Measurements from ENCODE around the gene FHIT.

Gene FHIT

GRCh38 chr3:60206206-60206605 lies 1045.0 kb downstream of the FHIT start:
- Histone ChIP-seq H3K9me3 (ENCODE audit: control insufficient read depth, insufficient read depth, low read length) (no peaks in the 10 kb centered on the region), H3K9ac (ENCODE audit: low read depth, low read length) (no peak overlapping the region), H3K4me1 (ENCODE audit: control insufficient read depth, insufficient read depth, low read length) (no peaks in the 10 kb centered on the region), H3K27me3 (ENCODE audit: control insufficient read depth, insufficient read depth, low read length) (no peaks in the 10 kb centered on the region), H3K36me3 (ENCODE audit: control insufficient read depth, insufficient read depth, low read length) (no peaks in the 10 kb centered on the region), H3K4me3 (ENCODE audit: low read depth, low read length) (no peak overlapping the region)

GRCh38 chr3:60202052-60202726 lies 1049.1 kb downstream of the FHIT start:
- H3K4me1 ChIP-seq (ENCODE audit: control insufficient read depth, insufficient read depth, low read length) = no peaks in the 10 kb centered on the region
- no peaks in the 10 kb centered on the region for H3K36me3 ChIP-seq (ENCODE audit: control insufficient read depth, insufficient read depth, low read length)
- no peak overlapping the region for H3K9ac ChIP-seq (ENCODE audit: low read depth, low read length)

GRCh38 chr3:60199306-60199705 lies 1051.9 kb downstream of the FHIT start:
- no peaks in the 10 kb centered on the region for H3K9me3 ChIP-seq (ENCODE audit: control insufficient read depth, insufficient read depth, low read length)
- H3K36me3 ChIP-seq (ENCODE audit: control insufficient read depth, insufficient read depth, low read length) = no peaks in the 10 kb centered on the region
- H3K4me3 ChIP-seq (ENCODE audit: low read depth, low read length) = no peak overlapping the region
- no peak overlapping the region for H3K9ac ChIP-seq (ENCODE audit: low read depth, low read length)
- H3K4me1 ChIP-seq (ENCODE audit: control insufficient read depth, insufficient read depth, low read length) = no peaks in the 10 kb centered on the region
- H3K27me3 ChIP-seq (ENCODE audit: control insufficient read depth, insufficient read depth, low read length) = no peaks in the 10 kb centered on the region

More at GRCh38 chr3:60202052-60202726, 1049.1 kb downstream of the FHIT start:
- Histone ChIP-seq H3K9me3 (ENCODE audit: control insufficient read depth, insufficient read depth, low read length) (no peaks in the 10 kb centered on the region), H3K4me3 (ENCODE audit: low read depth, low read length) (no peak overlapping the region), H3K27me3 (ENCODE audit: control insufficient read depth, insufficient read depth, low read length) (no peaks in the 10 kb centered on the region)

GRCh38 chr3:60198179-60198720 lies 1053.0 kb downstream of the FHIT start:
- H3K27me3 ChIP-seq (ENCODE audit: control insufficient read depth, insufficient read depth, low read length) = no peaks in the 10 kb centered on the region
- H3K9me3 ChIP-seq (ENCODE audit: control insufficient read depth, insufficient read depth, low read length) = no peaks in the 10 kb centered on the region
- no peak overlapping the region for H3K4me3 ChIP-seq (ENCODE audit: low read depth, low read length)

GRCh38 chr3:60192297-60193114 lies 1058.7 kb downstream of the FHIT start:
- Histone ChIP-seq H3K9ac (ENCODE audit: low read depth, low read length) (no peak overlapping the region), H3K4me3 (ENCODE audit: low read depth, low read length) (no peak overlapping the region), H3K36me3 (ENCODE audit: control insufficient read depth, insufficient read depth, low read length) (no peaks in the 10 kb centered on the region)

More at GRCh38 chr3:60198179-60198720, 1053.0 kb downstream of the FHIT start:
- no peaks in the 10 kb centered on the region for H3K36me3 ChIP-seq (ENCODE audit: control insufficient read depth, insufficient read depth, low read length)
- H3K9ac ChIP-seq (ENCODE audit: low read depth, low read length) = no peak overlapping the region
- no peaks in the 10 kb centered on the region for H3K4me1 ChIP-seq (ENCODE audit: control insufficient read depth, insufficient read depth, low read length)

GRCh38 chr3:60190073-60190472 lies 1061.2 kb downstream of the FHIT start:
- H3K36me3 ChIP-seq (ENCODE audit: control insufficient read depth, insufficient read depth, low read length) = no peaks in the 10 kb centered on the region
- H3K4me1 ChIP-seq (ENCODE audit: control insufficient read depth, insufficient read depth, low read length) = peaks cover 7% of the 10 kb centered on the region
- H3K9ac ChIP-seq (ENCODE audit: low read depth, low read length) = no peak overlapping the region
- no peaks in the 10 kb centered on the region for H3K9me3 ChIP-seq (ENCODE audit: control insufficient read depth, insufficient read depth, low read length)
- no peaks in the 10 kb centered on the region for H3K27me3 ChIP-seq (ENCODE audit: control insufficient read depth, insufficient read depth, low read length)
- H3K4me3 ChIP-seq (ENCODE audit: low read depth, low read length) = no peak overlapping the region

More at GRCh38 chr3:60192297-60193114, 1058.7 kb downstream of the FHIT start:
- Histone ChIP-seq H3K9me3 (ENCODE audit: control insufficient read depth, insufficient read depth, low read length) (no peaks in the 10 kb centered on the region), H3K4me1 (ENCODE audit: control insufficient read depth, insufficient read depth, low read length) (peaks cover 2% of the 10 kb centered on the region), H3K27me3 (ENCODE audit: control insufficient read depth, insufficient read depth, low read length) (no peaks in the 10 kb centered on the region)

GRCh38 chr3:60189304-60189703 lies 1061.9 kb downstream of the FHIT start:
- Histone ChIP-seq H3K9ac (ENCODE audit: low read depth, low read length) (no peak overlapping the region), H3K27me3 (ENCODE audit: control insufficient read depth, insufficient read depth, low read length) (no peaks in the 10 kb centered on the region), H3K4me1 (ENCODE audit: control insufficient read depth, insufficient read depth, low read length) (peaks cover 7% of the 10 kb centered on the region), H3K9me3 (ENCODE audit: control insufficient read depth, insufficient read depth, low read length) (no peaks in the 10 kb centered on the region), H3K36me3 (ENCODE audit: control insufficient read depth, insufficient read depth, low read length) (no peaks in the 10 kb centered on the region), H3K4me3 (ENCODE audit: low read depth, low read length) (no peak overlapping the region)

- H3K9ac ChIP-seq (ENCODE audit: low read depth, low read length) = no peak overlapping the region
- H3K4me3 ChIP-seq (ENCODE audit: low read depth, low read length) = no peak overlapping the region
- H3K27me3 ChIP-seq (ENCODE audit: control insufficient read depth, insufficient read depth, low read length) = no peaks in the 10 kb centered on the region
- H3K9me3 ChIP-seq (ENCODE audit: control insufficient read depth, insufficient read depth, low read length) = no peaks in the 10 kb centered on the region
- H3K36me3 ChIP-seq (ENCODE audit: control insufficient read depth, insufficient read depth, low read length) = no peaks in the 10 kb centered on the region
- peaks cover 7% of the 10 kb centered on the region for H3K4me1 ChIP-seq (ENCODE audit: control insufficient read depth, insufficient read depth, low read length)
Measured at GRCh38 chr3:60188803-60189202, 1062.4 kb downstream of the FHIT start.

GRCh38 chr3:60187343-60187742 lies 1063.9 kb downstream of the FHIT start:
- Histone ChIP-seq H3K36me3 (ENCODE audit: control insufficient read depth, insufficient read depth, low read length) (no peaks in the 10 kb centered on the region), H3K4me1 (ENCODE audit: control insufficient read depth, insufficient read depth, low read length) (peaks cover 7% of the 10 kb centered on the region), H3K4me3 (ENCODE audit: low read depth, low read length) (no peak overlapping the region), H3K9me3 (ENCODE audit: control insufficient read depth, insufficient read depth, low read length) (no peaks in the 10 kb centered on the region), H3K27me3 (ENCODE audit: control insufficient read depth, insufficient read depth, low read length) (no peaks in the 10 kb centered on the region), H3K9ac (ENCODE audit: low read depth, low read length) (no peak overlapping the region)

- H3K36me3 ChIP-seq (ENCODE audit: control insufficient read depth, insufficient read depth, low read length) = no peaks in the 10 kb centered on the region
- H3K9me3 ChIP-seq (ENCODE audit: control insufficient read depth, insufficient read depth, low read length) = no peaks in the 10 kb centered on the region
- peaks cover 7% of the 10 kb centered on the region for H3K4me1 ChIP-seq (ENCODE audit: control insufficient read depth, insufficient read depth, low read length)
- H3K27me3 ChIP-seq (ENCODE audit: control insufficient read depth, insufficient read depth, low read length) = no peaks in the 10 kb centered on the region
- H3K4me3 ChIP-seq (ENCODE audit: low read depth, low read length) = no peak overlapping the region
- no peak overlapping the region for H3K9ac ChIP-seq (ENCODE audit: low read depth, low read length)
Measured at GRCh38 chr3:60186359-60186758, 1064.9 kb downstream of the FHIT start.

- no peak overlapping the region for H3K9ac ChIP-seq (ENCODE audit: low read depth, low read length)
- no peak overlapping the region for H3K4me3 ChIP-seq (ENCODE audit: low read depth, low read length)
- no peaks in the 10 kb centered on the region for H3K27me3 ChIP-seq (ENCODE audit: control insufficient read depth, insufficient read depth, low read length)
Measured at GRCh38 chr3:60185161-60185560, 1066.1 kb downstream of the FHIT start.

GRCh38 chr3:60182697-60183096 lies 1068.6 kb downstream of the FHIT start:
- H3K9ac ChIP-seq (ENCODE audit: low read depth, low read length) = no peak overlapping the region
- H3K27me3 ChIP-seq (ENCODE audit: control insufficient read depth, insufficient read depth, low read length) = no peaks in the 10 kb centered on the region
- H3K9me3 ChIP-seq (ENCODE audit: control insufficient read depth, insufficient read depth, low read length) = no peaks in the 10 kb centered on the region
- no peak overlapping the region for H3K4me3 ChIP-seq (ENCODE audit: low read depth, low read length)
- H3K36me3 ChIP-seq (ENCODE audit: control insufficient read depth, insufficient read depth, low read length) = no peaks in the 10 kb centered on the region
- H3K4me1 ChIP-seq (ENCODE audit: control insufficient read depth, insufficient read depth, low read length) = peaks cover 5% of the 10 kb centered on the region

More at GRCh38 chr3:60185161-60185560, 1066.1 kb downstream of the FHIT start:
- H3K36me3 ChIP-seq (ENCODE audit: control insufficient read depth, insufficient read depth, low read length) = no peaks in the 10 kb centered on the region
- peaks cover 7% of the 10 kb centered on the region for H3K4me1 ChIP-seq (ENCODE audit: control insufficient read depth, insufficient read depth, low read length)
- no peaks in the 10 kb centered on the region for H3K9me3 ChIP-seq (ENCODE audit: control insufficient read depth, insufficient read depth, low read length)
